ENCODE data around the gene FGFR4.

The FGFR4 gene

GRCh38 chr5:177107159-177107558, 20.4 kb downstream of the FGFR4 start:
- H3K27ac ChIP-seq: no peak overlapping the region
- ChIA-PET CTCF (interaction anchor here (0.6 to 1.7 kb wide), 3 partner anchors 309 to 447 kb away, joined by 3 to 4 read pairs (median 4); no protein-coding TSS in a partner anchor), POLR2A (ENCODE audit: low non-redundant PET) (no interaction called here)
- no peak for DNase-seq (ENCODE audit: low spot score)
- TF ChIP-seq CTCF (conservative IDR thresholded peaks at IDR 0.05; ENCODE audit: low read depth): no peak

- H3K27ac ChIP-seq: no peak overlapping the region
- DNase-seq (ENCODE audit: low spot score): no peak
- TF ChIP-seq CTCF (conservative IDR thresholded peaks at IDR 0.05; ENCODE audit: low read depth): no peak
- CTCF ChIA-PET: interaction anchor here (0.8 to 3.5 kb wide), 4 partner anchors 9 to 38 kb away, joined by 3 to 30 read pairs (median 4); partner anchors contain the start of gene FGFR4
- POLR2A ChIA-PET (ENCODE audit: low non-redundant PET): no interaction called here
Measured at GRCh38 chr5:177109810-177110209, 23.1 kb downstream of the FGFR4 start.

- ChIA-PET CTCF (interaction anchor here (0.5 to 3.5 kb wide), 26 partner anchors 9 to 460 kb away, joined by 3 to 31 read pairs (median 4); partner anchors contain the start of gene FGFR4), POLR2A (ENCODE audit: low non-redundant PET) (no interaction called here)
- no peak overlapping the region for H3K27ac ChIP-seq
- peak; percentile 99 for TF ChIP-seq CTCF (conservative IDR thresholded peaks at IDR 0.05; ENCODE audit: low read depth)
- DNase-seq (ENCODE audit: low spot score): peak; percentile 81
Measured at GRCh38 chr5:177111720-177112394, 25.1 kb downstream of the FGFR4 start.

DNA sequence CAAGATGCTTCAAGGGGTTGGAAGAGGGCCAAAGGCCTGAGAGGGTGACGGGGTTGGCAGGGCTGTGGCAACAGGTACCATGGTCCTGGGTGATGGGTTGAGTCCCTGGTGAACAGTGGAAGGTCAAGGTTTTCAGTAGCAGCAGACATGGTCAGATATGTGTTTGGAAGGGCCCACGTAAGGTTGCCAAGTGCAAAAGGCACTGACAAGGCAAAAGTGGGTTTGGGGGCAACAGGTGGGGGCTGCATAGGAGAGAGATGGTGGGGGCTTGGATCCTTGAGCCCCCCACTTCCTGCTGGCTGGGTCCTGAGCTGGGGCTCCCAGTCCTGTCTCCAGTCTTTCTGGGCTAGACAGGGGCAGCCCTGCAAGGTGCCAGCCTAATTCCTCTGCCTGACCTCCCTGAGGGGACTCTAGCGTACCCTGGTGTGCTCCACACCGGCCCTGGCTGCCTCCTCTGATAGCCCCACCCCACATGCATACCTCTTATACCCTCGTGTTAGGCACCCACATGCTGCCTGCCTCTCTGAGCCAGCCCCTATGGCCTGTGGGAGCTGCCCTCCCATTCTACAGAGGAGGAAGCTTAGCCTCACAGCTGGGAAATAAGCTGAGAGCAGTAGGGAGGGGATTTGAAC, 26.0 kb downstream of the FGFR4 start:
- POLR2A ChIA-PET (ENCODE audit: low non-redundant PET): no interaction called here
- DNase-seq (ENCODE audit: low spot score): no peak
- no peak overlapping the region for H3K27ac ChIP-seq
- TF ChIP-seq CTCF (conservative IDR thresholded peaks at IDR 0.05; ENCODE audit: low read depth): no peak
- CTCF ChIA-PET: interaction anchor here (0.5 to 3.5 kb wide), 30 partner anchors 10 to 461 kb away, joined by 3 to 31 read pairs (median 4); partner anchors contain the start of genes FGFR4, PRELID1 and RAB24

DNA sequence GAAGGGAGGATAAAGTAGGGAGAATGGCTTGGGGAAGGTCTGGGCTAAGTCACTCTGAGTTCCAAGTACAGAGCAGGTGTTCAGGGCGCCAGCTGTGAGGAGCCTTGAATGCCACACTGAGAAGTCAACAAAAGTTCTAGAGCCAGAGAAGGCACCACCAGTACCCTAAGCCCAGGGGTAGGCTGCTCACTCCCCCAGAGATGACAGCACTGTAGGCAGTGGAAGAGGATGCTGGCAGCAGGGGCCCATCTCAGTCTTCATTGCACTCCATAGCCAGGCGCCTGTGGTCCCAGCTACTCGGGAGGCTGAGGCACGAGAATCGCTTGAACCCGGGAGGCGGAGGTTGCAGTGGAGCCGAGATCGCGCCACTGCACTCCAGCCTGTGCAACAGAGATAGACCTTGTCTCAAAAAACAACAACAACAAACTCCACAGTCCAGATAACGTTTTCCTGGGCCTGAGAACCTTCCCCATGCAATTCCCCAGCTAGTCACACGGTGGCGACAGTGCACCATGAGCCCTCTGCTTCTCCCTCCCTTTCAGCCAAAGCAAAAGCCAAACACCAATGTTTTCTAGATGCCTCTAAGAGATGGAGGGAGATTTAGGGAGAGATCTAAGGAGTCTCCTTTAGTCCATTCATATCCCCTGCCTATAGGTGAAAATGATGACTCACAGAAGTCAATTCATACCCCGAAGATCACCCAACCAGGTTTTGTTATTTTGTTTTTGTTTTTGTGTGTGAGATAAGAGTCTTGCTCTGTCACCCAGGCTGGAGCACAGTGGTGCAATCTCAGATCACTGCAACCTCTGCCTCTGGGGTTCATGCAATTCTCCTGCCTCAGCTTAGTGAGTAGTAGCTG, 27.1 kb downstream of the FGFR4 start:
- peak; percentile 100 for TF ChIP-seq CTCF (conservative IDR thresholded peaks at IDR 0.05; ENCODE audit: low read depth)
- ChIA-PET POLR2A (ENCODE audit: low non-redundant PET) (no interaction called here), CTCF (interaction anchor here (0.6 to 3.1 kb wide), 32 partner anchors 8 to 456 kb away, joined by 3 to 31 read pairs (median 4); partner anchors contain the start of genes FGFR4, PRELID1 and RAB24)
- H3K27ac ChIP-seq: no peak overlapping the region
- DNase-seq (ENCODE audit: low spot score): peak; percentile 94
